SU-DHL-6 (cell line): ENCODE results near the gene CLMP.
"Not testable (repeated sequence)": the region's sequence is repeated elsewhere in the genome, so short reads cannot be mapped to it uniquely, and the experiment has no call there.

Source experiments
- H2AFZ ChIP-seq: fragments of 200-600 bp; sonication (generic); 2 replicates; pipeline ENCODE4 v1.6.1; 2014; ENCODE audit warnings: low read depth, mild to moderate bottlenecking, moderate library complexity, mixed read lengths, antibody characterized with exemption, low read length; ENCODE audit not compliant: severe bottlenecking
- H3F3A ChIP-seq: fragments of 200-600 bp; shearing (Covaris generic); 2 replicates; pipeline ENCODE4 v1.6.0; 2016; ENCODE audit warnings: antibody characterized with exemption, mild to moderate bottlenecking; ENCODE audit not compliant: insufficient read depth
- H3K27ac ChIP-seq: fragments of 200-600 bp; sonication (generic); 2 replicates; pipeline ENCODE4 v1.5.1; 2016; ENCODE audit warnings: low read depth, mild to moderate bottlenecking, low read length, moderate library complexity, mixed read lengths
- H3K27me3 ChIP-seq: fragments of 200-600 bp; sonication (generic), shearing (Covaris generic); 2 replicates; pipeline ENCODE4 v1.6.0; 2014; ENCODE audit warnings: mild to moderate bottlenecking, low read length
- H3K36me3 ChIP-seq: fragments of 200-600 bp; sonication (generic); 2 replicates; pipeline ENCODE4 v1.6.1; 2014; ENCODE audit warnings: mild to moderate bottlenecking, low read length, mixed read lengths
- H3K4me2 ChIP-seq: fragments of 300-600, 200-600 bp; shearing (Covaris generic), sonication (generic); 2 replicates; pipeline ENCODE4 v1.6.0; 2014; ENCODE audit warnings: low read length, low read depth, mild to moderate bottlenecking; ENCODE audit not compliant: poor library complexity, severe bottlenecking
- H3K4me3 ChIP-seq: fragments of 200-600 bp; sonication (generic); 2 replicates; pipeline ENCODE4 v1.5.1; 2014; ENCODE audit warnings: antibody characterized with exemption, low read length, mild to moderate bottlenecking, mixed read lengths; ENCODE audit not compliant: insufficient read depth, poor library complexity, severe bottlenecking
- H3K79me2 ChIP-seq: fragments of 200-600 bp; sonication (generic); 2 replicates; pipeline ENCODE4 v1.6.1; 2014; ENCODE audit warnings: mild to moderate bottlenecking, low read length, moderate library complexity; ENCODE audit not compliant: insufficient read depth
- H3K9ac ChIP-seq: fragments of 200-600 bp; sonication (generic); 2 replicates; pipeline ENCODE4 v1.7.0; 2014; ENCODE audit warnings: mild to moderate bottlenecking, low read length
- H3K9me2 ChIP-seq: fragments of 200-600 bp; sonication (generic); replicated peaks from 2 replicates; pipeline ENCODE4 v1.6.1; 2014; ENCODE audit warnings: low read length; ENCODE audit not compliant: insufficient read depth
- H3K9me3 ChIP-seq: fragments of 200-600 bp; sonication (generic); 2 replicates; pipeline ENCODE4 v1.6.1; 2014; ENCODE audit warnings: low read length, mixed read lengths; ENCODE audit not compliant: insufficient read depth
- H4K20me1 ChIP-seq: fragments of 200-600 bp; sonication (generic); 2 replicates; pipeline ENCODE4 v1.6.1; 2014; ENCODE audit warnings: low read depth, mild to moderate bottlenecking, antibody characterized with exemption, low read length, moderate library complexity, mixed read lengths
- CTCF ChIP-seq: fragments of 200-600 bp; sonication (generic); IDR thresholded peaks from one replicate; pipeline ENCODE4 v1.5.1; 2017; ENCODE audit warnings: antibody characterized with exemption, mild to moderate bottlenecking, low read length, moderate library complexity; ENCODE audit not compliant: insufficient read depth, poor library complexity, severe bottlenecking
- EZH2phosphoT487 ChIP-seq: fragments of 200-600 bp; sonication (generic), shearing (Covaris generic); conservative IDR thresholded peaks from 2 replicates; pipeline ENCODE4 v1.6.1; 2018; ENCODE audit warnings: mild to moderate bottlenecking, antibody characterized with exemption, low read length, moderate library complexity, mixed read lengths

CLMP gene

GRCh38 chr11:123091506-123091905 is 103.5 kb downstream of the CLMP start:
- TF ChIP-seq CTCF (no peak), EZH2phosphoT487 (no peak)
- Histone ChIP-seq H3F3A (no peaks in the 10 kb centered on the region), H2AFZ (no peak overlapping the region), H3K36me3 (no peaks in the 10 kb centered on the region), H3K79me2 (no peaks in the 10 kb centered on the region), H3K9me2 (no peaks in the 10 kb centered on the region), H3K4me3 (no peak overlapping the region), H3K9me3 (no peaks in the 10 kb centered on the region), H3K4me2 (no peak overlapping the region), H3K9ac (no peak overlapping the region), H3K27me3 (no peaks in the 10 kb centered on the region), H3K27ac (no peak overlapping the region), H4K20me1 (no peaks in the 10 kb centered on the region)

GRCh38 chr11:123090168-123090567 is 104.9 kb downstream of the CLMP start:
- H3K4me2 ChIP-seq, H3K9me3 ChIP-seq, H3F3A ChIP-seq, H3K27me3 ChIP-seq, H4K20me1 ChIP-seq, H2AFZ ChIP-seq, H3K4me3 ChIP-seq, H3K9ac ChIP-seq, H3K79me2 ChIP-seq, H3K9me2 ChIP-seq, H3K27ac ChIP-seq, H3K36me3 ChIP-seq: not testable (repeated sequence)

GRCh38 chr11:123088896-123089295 is 106.2 kb downstream of the CLMP start:
- not testable (repeated sequence) for H3K27ac ChIP-seq, H4K20me1 ChIP-seq, H3K27me3 ChIP-seq, H3F3A ChIP-seq, H3K36me3 ChIP-seq, H3K4me3 ChIP-seq, H3K9me3 ChIP-seq, H3K9me2 ChIP-seq, H3K4me2 ChIP-seq, H2AFZ ChIP-seq, H3K9ac ChIP-seq, H3K79me2 ChIP-seq

GRCh38 chr11:123087657-123088056 is 107.4 kb downstream of the CLMP start:
- not testable (repeated sequence) for H3K27ac ChIP-seq, H3K36me3 ChIP-seq, H3F3A ChIP-seq

GRCh38 chr11:123086305-123086704 is 108.7 kb downstream of the CLMP start:
- H2AFZ ChIP-seq: no peak overlapping the region
- TF ChIP-seq EZH2phosphoT487 (no peak), CTCF (no peak)
- no peak overlapping the region for H3K9ac ChIP-seq
- H3K4me2 ChIP-seq: no peak overlapping the region
- H3K36me3 ChIP-seq: no peaks in the 10 kb centered on the region
- no peaks in the 10 kb centered on the region for H3K9me3 ChIP-seq
- no peaks in the 10 kb centered on the region for H3F3A ChIP-seq
- H3K9me2 ChIP-seq: no peaks in the 10 kb centered on the region
- H3K27me3 ChIP-seq: no peaks in the 10 kb centered on the region
- H3K79me2 ChIP-seq: no peaks in the 10 kb centered on the region
- no peak overlapping the region for H3K27ac ChIP-seq
- H3K4me3 ChIP-seq: no peak overlapping the region
- no peaks in the 10 kb centered on the region for H4K20me1 ChIP-seq

More at GRCh38 chr11:123087657-123088056, 107.4 kb downstream of the CLMP start:
- H3K9me2 ChIP-seq, H3K4me3 ChIP-seq, H4K20me1 ChIP-seq, H3K4me2 ChIP-seq, H3K27me3 ChIP-seq, H3K9ac ChIP-seq, H2AFZ ChIP-seq, H3K9me3 ChIP-seq, H3K79me2 ChIP-seq: not testable (repeated sequence)
